GM12878 (cell line): ENCODE data around the gene FCRL6. TPM values are rescaled to one million over a fixed set of nuclear protein-coding genes. Genes with fewer than 3 reads are reported as not detected.

ENCODE experiments used
- ATAC-seq: fragments of 200-7000 bp; cut with Tn5 transposase; 3 replicates; pipeline ENCODE4 v1.9.1; 2020; ENCODE audit warnings: mild to moderate bottlenecking, moderate library complexity
- BruUV-seq: library from RNA; stranded (reverse); fragments of 400-500 nt; replicated peaks from 2 replicates; lab custom pipeline; 2021; lab: Mats Ljungman, UMichigan
- CTCF ChIA-PET: fragments of 300-600 bp; sonication (Branson Sonifier 250); formaldehyde crosslinking; extraction: SDS; loops from one replicate; lab custom pipeline; 2021; ENCODE audit warnings: inconsistent platforms; lab: Yijun Ruan, JAX
- POLR2A ChIA-PET: fragments of 350-600 bp; formaldehyde crosslinking; extraction: SDS; loops from one replicate; lab custom pipeline; 2021; ENCODE audit warnings: inconsistent platforms; lab: Charles Lee
- RAD21 ChIA-PET: fragments of 300-600 bp; sonication (Branson Sonifier 250); formaldehyde crosslinking; loops from one replicate; lab custom pipeline; 2023; ENCODE audit warnings: antibody characterized with exemption; ENCODE audit not compliant: unreplicated experiment; lab: Charles Lee
- SMC1A ChIA-PET: fragments of 300-600 bp; sonication (Branson Sonifier 250); formaldehyde crosslinking; loops from one replicate; lab custom pipeline; 2023; ENCODE audit not compliant: unreplicated experiment, uncharacterized antibody; lab: Charles Lee
- DNase-seq: peaks from one replicate; pipeline ENCODE4 v3.0.0-alpha.2; 2011; ENCODE audit warnings: low read depth, low spot score
- FAIRE-seq: peaks from 3 replicates; lab custom pipeline; 2011; peaks lifted over from hg19 to GRCh38; lab: Jason Lieb, UNC
- H2AFZ ChIP-seq: 2 replicates; pipeline ENCODE4 v1.6.0; 2011; ENCODE audit warnings: low read depth, low read length, control low read depth; ENCODE audit not compliant: control insufficient read depth
- H3K27ac ChIP-seq: 2 replicates; pipeline ENCODE4 v1.5.1; 2011; ENCODE audit warnings: control low read depth; ENCODE audit not compliant: control insufficient read depth, insufficient read depth
- H3K27me3 ChIP-seq, 2 experiments: replicated peaks in 1 of 2; 2 replicates each; pipeline versions ENCODE4 v1.6.0 to v1.6.1; 2011; ENCODE audit warnings: low read length in 1 of 2; ENCODE audit not compliant: control insufficient read depth in 2 of 2, insufficient read depth in 2 of 2
- H3K36me3 ChIP-seq, 2 experiments: 2 replicates each; pipeline ENCODE4 v1.5.1; 2011; ENCODE audit warnings: low read length in 1 of 2; ENCODE audit not compliant: control insufficient read depth in 2 of 2, insufficient read depth in 2 of 2
- H3K4me1 ChIP-seq: 2 replicates; pipeline ENCODE4 v1.6.1; 2011; ENCODE audit warnings: mild to moderate bottlenecking, low read length, moderate library complexity, mixed read lengths; ENCODE audit not compliant: control insufficient read depth, insufficient read depth
- H3K4me2 ChIP-seq: 2 replicates; pipeline ENCODE4 v1.6.0; 2011; ENCODE audit warnings: control low read depth; ENCODE audit not compliant: control insufficient read depth, insufficient read depth
- H3K4me3 ChIP-seq: fragments of 200-600 bp; sonication (generic); 2 replicates; pipeline ENCODE4 v1.5.1; 2016
- H3K79me2 ChIP-seq: 2 replicates; pipeline ENCODE4 v1.6.0; 2011; ENCODE audit warnings: low read length; ENCODE audit not compliant: control insufficient read depth, insufficient read depth
- H3K9ac ChIP-seq: 2 replicates; pipeline ENCODE4 v1.8.0; 2011; ENCODE audit warnings: low read length, control low read depth, mixed read lengths; ENCODE audit not compliant: control insufficient read depth, insufficient read depth
- H3K9me3 ChIP-seq: replicated peaks from 3 replicates; pipeline ENCODE4 v1.5.1; 2011; ENCODE audit warnings: mild to moderate bottlenecking, low read length; ENCODE audit not compliant: control insufficient read depth, insufficient read depth
- H4K20me1 ChIP-seq: 2 replicates; pipeline ENCODE4 v1.6.0; 2011; ENCODE audit not compliant: control insufficient read depth, insufficient read depth
- ATF7 ChIP-seq: fragments of 450-650 bp; IDR thresholded peaks from 2 replicates; pipeline ENCODE4 v1.6.1; 2016; ENCODE audit warnings: low read depth, mild to moderate bottlenecking
- CBX3 ChIP-seq: fragments of 200-600 bp; sonication (generic); IDR thresholded peaks from 2 replicates; pipeline ENCODE4 v1.6.1; 2016; ENCODE audit warnings: low read depth, borderline replicate concordance
- CHD4 ChIP-seq: fragments of 200-600 bp; sonication (generic); IDR thresholded peaks from 2 replicates; pipeline ENCODE4 v1.6.1; 2016; ENCODE audit warnings: mild to moderate bottlenecking
- IKZF1 ChIP-seq: fragments of 450-650 bp; conservative IDR thresholded peaks from 2 replicates; pipeline ENCODE4 v1.6.1; 2017; ENCODE audit warnings: antibody characterized with exemption, mild to moderate bottlenecking
- NFIC ChIP-seq: IDR thresholded peaks from 2 replicates; pipeline ENCODE4 v1.6.1; 2012; ENCODE audit warnings: low read depth, mild to moderate bottlenecking, inconsistent platforms, low read length, moderate library complexity
- PAX5 ChIP-seq: IDR thresholded peaks from 2 replicates; pipeline ENCODE4 v1.6.1; 2011; ENCODE audit warnings: low read depth, low read length, borderline replicate concordance
- POU2F2 ChIP-seq: IDR thresholded peaks from 3 replicates; pipeline ENCODE4 v1.6.1; 2011; ENCODE audit warnings: low read depth, mild to moderate bottlenecking, low read length, borderline replicate concordance
- RCOR1 ChIP-seq: conservative IDR thresholded peaks from 2 replicates; pipeline ENCODE4 v1.6.1; 2012; ENCODE audit warnings: low read depth, low read length, improper control_type of control experiment
- RELA ChIP-seq: fragments of 450-650 bp; IDR thresholded peaks from 2 replicates; pipeline ENCODE4 v1.8.0; 2014; ENCODE audit warnings: borderline replicate concordance; ENCODE audit not compliant: partially characterized antibody
- SMC3 ChIP-seq: IDR thresholded peaks from 2 replicates; pipeline ENCODE4 v1.6.1; 2011; ENCODE audit warnings: low read length, improper control_type of control experiment, borderline replicate concordance
- WGBS: methylation state at CpG from one replicate; pipeline ENCODE4 v1.1.6; 2016; ENCODE audit warnings: low lambda C conversion rate; ENCODE audit not compliant: insufficient replicate concordance, insufficient coverage; ENCODE audit errors: missing lambda C conversion rate; 5-methylcytosine and 5-hydroxymethylcytosine counted together
- in situ Hi-C: fragments of 300-500 bp; cut with MboI; formaldehyde crosslinking; loops from 9 replicates; pipeline ENCODE4 v1.14.3; 2018; ENCODE audit warnings: mixed read lengths
- intact Hi-C: fragments of 100-400 bp; cut with micrococcal nuclease; formaldehyde crosslinking; loops from one replicate; pipeline ENCODE4 v1.14.2; 2022; ENCODE audit not compliant: unreplicated experiment
- polyA plus RNA-seq, 11 experiments: library from polyadenylated mRNA; depleted of rRNA in 4 of 11; unstranded in 6 of 11; stranded (reverse) in 5 of 11; fragments of >200 nt; fragmentation: Nextera tagmentation in 4 of 11; fragmentation: Illumina TruSeq in 1 of 11; extraction: Ambion mirVana in 4 of 11; extraction: Trizol in 1 of 11; gene quantifications; 1 replicate in 1 of 11; 2 replicates in 10 of 11; pipeline versions ENCODE4 v1.2.1 to v1.2.3, GENCODE V29; 2011 to 2016; ENCODE audit warnings: inconsistent platforms in 2 of 11, missing spikeins in 2 of 11, low read depth in 1 of 11
- total RNA-seq, 4 experiments: library from RNA; depleted of rRNA in 3 of 4; stranded (reverse); fragments of >200 nt in 3 of 4; fragmentation: Illumina TruSeq in 1 of 4; extraction: Trizol in 1 of 4; gene quantifications; 2 replicates each; pipeline versions ENCODE4 v1.2.1 to v1.2.3, GENCODE V29; 2013 to 2021
- TF ChIP-seq, protein P1 (sequence below): IDR thresholded peaks from 2 replicates; pipeline ENCODE4 v1.6.1; 2012; ENCODE audit warnings: low read depth, low read length, improper control_type of control experiment
- TF ChIP-seq, protein P2 (sequence below): fragments of 450-650 bp; IDR thresholded peaks from 2 replicates; pipeline ENCODE4 v1.6.1; 2016; ENCODE audit warnings: mild to moderate bottlenecking

The FCRL6 gene
- total and polyA plus RNA-seq, 10 of the 15 experiments (the other 5 are each of a cell fraction or from before 2014, with no cell fraction given) = 0.04 to 0.16 (median 0.11) TPM; not detected in 7

DNA sequence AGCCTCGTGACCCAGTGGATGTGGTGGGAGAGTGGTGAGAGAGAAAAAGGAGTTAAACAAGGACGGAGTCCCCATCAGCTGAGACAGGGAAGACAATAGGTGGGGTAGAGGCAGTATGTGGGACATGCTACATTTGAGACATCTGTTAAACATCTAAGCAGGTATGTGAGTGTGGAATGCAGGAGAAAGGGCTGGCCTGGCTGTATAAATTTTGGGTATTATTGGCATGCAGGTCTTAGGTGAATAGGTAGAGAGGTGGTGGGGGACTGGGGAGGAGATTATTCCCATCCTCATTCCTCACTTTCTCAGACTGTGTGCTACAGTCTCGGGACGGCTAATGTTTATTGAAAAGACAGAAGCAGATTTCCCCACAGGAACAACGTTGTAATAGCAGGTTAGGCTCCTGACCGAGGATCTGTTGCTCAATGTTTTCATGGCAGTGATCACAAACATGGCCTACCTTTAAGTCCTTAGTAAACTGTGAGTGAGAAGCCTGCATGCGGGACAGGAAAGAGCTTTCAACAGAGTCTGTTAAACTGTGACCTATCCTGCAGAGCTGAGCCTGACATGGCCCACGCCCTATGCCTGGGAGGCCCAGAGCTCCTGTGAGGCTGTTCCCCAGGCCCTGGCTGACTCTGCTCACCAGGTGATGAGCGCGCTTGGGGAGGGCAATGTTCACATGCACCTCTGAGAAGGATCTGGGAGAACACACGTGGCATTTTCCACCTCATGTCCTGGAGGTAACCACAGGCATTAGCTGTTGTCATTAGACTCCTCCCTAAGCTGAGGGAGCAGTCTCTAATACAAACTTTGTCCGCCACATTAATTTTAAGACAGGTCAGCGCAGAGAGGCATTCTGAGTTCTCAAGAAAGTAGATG, 43.8 kb downstream of the FCRL6 start:
- CTCF ChIA-PET = no interaction called here

More for the DNA sequence above, 43.8 kb downstream of the FCRL6 start:
- ATAC-seq = no peak
- Histone ChIP-seq H3K27ac (no peak overlapping the region), H3K27me3 (peaks cover 2 to 12% of the 10 kb centered on the region in 2 experiments; a peak in 3 of 4 replicates), H3K4me1 (no peaks in the 10 kb centered on the region), H3K9ac (no peak overlapping the region), H3K79me2 (no peaks in the 10 kb centered on the region), H2AFZ (no peak overlapping the region), H3K4me2 (no peak overlapping the region), H3K4me3 (no peak overlapping the region), H4K20me1 (no peaks in the 10 kb centered on the region), H3K9me3 (no peaks in the 10 kb centered on the region), H3K36me3 (no peaks in the 10 kb centered on the region)
- in situ Hi-C loops = no loop called here
- 36% methylated on average over 13 of the region's 13 CpGs for WGBS
- intact Hi-C loops = no loop called here
- POLR2A ChIA-PET = no interaction called here
- BruUV-seq = no TSS peak
- FAIRE-seq = no peak
- no peak for TF ChIP-seq POU2F2
- TF ChIP-seq RELA = no peak
- TF ChIP-seq, protein P1, sequence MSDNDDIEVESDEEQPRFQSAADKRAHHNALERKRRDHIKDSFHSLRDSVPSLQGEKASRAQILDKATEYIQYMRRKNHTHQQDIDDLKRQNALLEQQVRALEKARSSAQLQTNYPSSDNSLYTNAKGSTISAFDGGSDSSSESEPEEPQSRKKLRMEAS = no peak
- TF ChIP-seq ATF7 = no peak
- TF ChIP-seq RCOR1 = no peak
- no peak for TF ChIP-seq PAX5
- TF ChIP-seq, protein P2, sequence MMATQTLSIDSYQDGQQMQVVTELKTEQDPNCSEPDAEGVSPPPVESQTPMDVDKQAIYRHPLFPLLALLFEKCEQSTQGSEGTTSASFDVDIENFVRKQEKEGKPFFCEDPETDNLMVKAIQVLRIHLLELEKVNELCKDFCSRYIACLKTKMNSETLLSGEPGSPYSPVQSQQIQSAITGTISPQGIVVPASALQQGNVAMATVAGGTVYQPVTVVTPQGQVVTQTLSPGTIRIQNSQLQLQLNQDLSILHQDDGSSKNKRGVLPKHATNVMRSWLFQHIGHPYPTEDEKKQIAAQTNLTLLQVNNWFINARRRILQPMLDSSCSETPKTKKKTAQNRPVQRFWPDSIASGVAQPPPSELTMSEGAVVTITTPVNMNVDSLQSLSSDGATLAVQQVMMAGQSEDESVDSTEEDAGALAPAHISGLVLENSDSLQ = no peak
- TF ChIP-seq SMC3 = no peak
- no peak for TF ChIP-seq NFIC
- no peak for TF ChIP-seq IKZF1
- TF ChIP-seq CBX3 = no peak
- TF ChIP-seq CHD4 = no peak
- DNase-seq = no peak
- RAD21 ChIA-PET = interaction anchor here (0.6 kb wide), 1 partner anchor 1125 kb away, joined by 3 read pairs; no protein-coding TSS in a partner anchor
- SMC1A ChIA-PET = no interaction called here
